HG03025 (cell line): ENCODE results near the gene GSN.
A peak's percentile ranks its signal among the peaks of the same experiment; 100 is the strongest.

Experiments used
- ATAC-seq: cut with Tn5 transposase; IDR thresholded peaks from one replicate; pipeline ENCODE4 v1.9.1; 2021; ENCODE audit warnings: mild to moderate bottlenecking, moderate library complexity; ENCODE audit not compliant: unreplicated experiment, low FRiP score

Gene GSN

GRCh38 chr9:121267689-121268597 lies at the start of gene GSN:
Gene GSN (plus strand): TSS chr9:121268162. CDS start chr9:121301972, 33,810 bp downstream.
- peak; percentile 59 for ATAC-seq

GRCh38 chr9:121218357-121219027 lies 49.5 kb upstream of the GSN start:
- ATAC-seq: no peak

GRCh38 chr9:121219530-121219929 lies 48.4 kb upstream of the GSN start:
- ATAC-seq: no peak

- no peak for ATAC-seq
Observed at GRCh38 chr9:121220996-121221663, 46.8 kb upstream of the GSN start.

GRCh38 chr9:121221664-121222055 lies 46.3 kb upstream of the GSN start:
- ATAC-seq: no peak

GRCh38 chr9:121222524-121223171 lies 45.3 kb upstream of the GSN start:
- no peak for ATAC-seq

GRCh38 chr9:121225240-121225639 lies 42.7 kb upstream of the GSN start:
- ATAC-seq: no peak

GRCh38 chr9:121226175-121226574 lies 41.8 kb upstream of the GSN start:
- no peak for ATAC-seq

GRCh38 chr9:121227862-121228261 lies 40.1 kb upstream of the GSN start:
- ATAC-seq: no peak

GRCh38 chr9:121230256-121230655 lies 37.7 kb upstream of the GSN start:
- ATAC-seq: no peak

- no peak for ATAC-seq
Observed at GRCh38 chr9:121232251-121232650, 35.7 kb upstream of the GSN start.

- ATAC-seq: no peak
Observed at GRCh38 chr9:121233906-121234831, 33.8 kb upstream of the GSN start.

GRCh38 chr9:121234832-121235161 lies 33.2 kb upstream of the GSN start:
- no peak for ATAC-seq

- no peak for ATAC-seq
Observed at GRCh38 chr9:121235512-121235911, 32.5 kb upstream of the GSN start.

GRCh38 chr9:121237916-121238315 lies 30.0 kb upstream of the GSN start:
- ATAC-seq: no peak

GRCh38 chr9:121239071-121239470 lies 28.9 kb upstream of the GSN start:
- ATAC-seq: no peak

GRCh38 chr9:121239851-121240250 lies 28.1 kb upstream of the GSN start:
- ATAC-seq: no peak

GRCh38 chr9:121240472-121241135 lies 27.4 kb upstream of the GSN start:
- no peak for ATAC-seq

- ATAC-seq: no peak
Observed at GRCh38 chr9:121242219-121242958, 25.6 kb upstream of the GSN start.
